Thyroid gland (tissue), 4 donors: ENCODE measurements around the gene SRSF3. TPM values are rescaled to one million over a fixed set of nuclear protein-coding genes. Genes with fewer than 3 reads are reported as not detected.
"Not testable (repeated sequence)": the region's sequence is repeated elsewhere in the genome, so short reads cannot be mapped to it uniquely, and the experiment has no call there.

Experiments
- DNase-seq, 2 donors: peaks; one replicate each; pipeline ENCODE4 v3.0.0-alpha.2; 2019
- H3K27ac ChIP-seq, 3 donors: fragments of 200-600 bp; sonication (generic); 1 replicate in 2 of 3; 2 replicates in 1 of 3; pipeline ENCODE4 v1.5.1; 2016 to 2019; ENCODE audit warnings: mild to moderate bottlenecking in 1 of 3, moderate library complexity in 1 of 3
- H3K27me3 ChIP-seq: fragments of 200-600 bp; sonication (generic); one replicate; pipeline ENCODE4 v1.5.1; 2019
- H3K36me3 ChIP-seq, 2 donors: fragments of 200-600 bp; sonication (generic); one replicate each; pipeline ENCODE4 v1.5.1; 2016 to 2019
- H3K4me1 ChIP-seq, 2 donors: fragments of 200-600 bp; sonication (generic); one replicate each; pipeline ENCODE4 v1.5.1; 2017 to 2019
- H3K4me3 ChIP-seq, 3 donors: fragments of 200-600 bp; sonication (generic); replicated peaks in 1 of 3; 1 replicate in 2 of 3; 2 replicates in 1 of 3; pipeline ENCODE4 v1.5.1; 2016; ENCODE audit warnings: mild to moderate bottlenecking in 1 of 3
- H3K9me3 ChIP-seq: fragments of 200-600 bp; sonication (generic); one replicate; pipeline ENCODE4 v1.5.1; 2017
- CTCF ChIP-seq, 6 experiments: fragments of 200-600 bp in 3 of 6; fragments of 450-650 bp in 3 of 6; sonication (generic) in 3 of 6; IDR thresholded peaks; one replicate each; pipeline ENCODE4 v1.5.1; 2016 to 2019; ENCODE audit warnings: antibody characterized with exemption in 6 of 6, mild to moderate bottlenecking in 2 of 6, inconsistent platforms in 1 of 6, moderate library complexity in 1 of 6
- POLR2A ChIP-seq, 2 donors: fragments of 450-650 bp; IDR thresholded peaks; one replicate each; pipeline ENCODE4 v1.6.1; 2017; ENCODE audit warnings: antibody characterized with exemption in 2 of 2, mild to moderate bottlenecking in 2 of 2, moderate library complexity in 1 of 2
- WGBS, 2 donors: methylation state at CpG; one replicate each; pipeline ENCODE4 v1.1.5; 2017; 5-methylcytosine and 5-hydroxymethylcytosine counted together
- intact Hi-C: fragments of 100-400 bp; cut with DNase I; formaldehyde crosslinking; loops from one replicate; pipeline ENCODE4 v1.15.1; 2023
- total RNA-seq, 4 donors: library from RNA; depleted of rRNA; stranded (reverse); fragments of >200 nt; gene quantifications; one replicate each; pipeline ENCODE4 v1.2.3, GENCODE V29; 2016

Gene SRSF3
- total RNA-seq, 4 donors from 2014 or later = 120 to 287 (median 144) TPM

- no peaks in the 10 kb centered on the region for H3K36me3 ChIP-seq
- 84 to 91% methylated on average over 1 of the region's 1 CpG for WGBS, 2 donors
- H3K4me3 ChIP-seq = no peak overlapping the region
- H3K4me1 ChIP-seq = no peaks in the 10 kb centered on the region
- no peak for DNase-seq
- intact Hi-C loops = no loop called here
- H3K9me3 ChIP-seq = no peaks in the 10 kb centered on the region
- TF ChIP-seq POLR2A (IDR thresholded peaks at IDR 0.05) (no peak), CTCF (IDR thresholded peaks at IDR 0.05) (no peak)
- no peaks in the 10 kb centered on the region for H3K27me3 ChIP-seq
- H3K27ac ChIP-seq = no peak overlapping the region
Observed at GRCh38 chr6:36586606-36587005, 7.6 kb upstream of the SRSF3 start.

GRCh38 chr6:36589025-36589400 is 5.1 kb upstream of the SRSF3 start:
- H3K27me3 ChIP-seq, DNase-seq, H3K36me3 ChIP-seq, H3K9me3 ChIP-seq, H3K27ac ChIP-seq, intact Hi-C loops, H3K4me3 ChIP-seq: not testable (repeated sequence)
- WGBS, 2 donors = 95 to 96% methylated on average over 9 of the region's 9 CpGs
- H3K4me1 ChIP-seq = peaks cover 9 to 13% of the 10 kb centered on the region in 2 donors

GRCh38 chr6:36590237-36590636 is 3.9 kb upstream of the SRSF3 start:
- WGBS, 2 donors = 89 to 91% methylated on average over 1 of the region's 1 CpG
- no peak for DNase-seq
- intact Hi-C loops = loop anchor here (10.0 kb wide), 1 partner anchor 145 kb away; the partner anchor contains the start of genes KCTD20 and PXT1
- no peak overlapping the region for H3K4me3 ChIP-seq
- H3K9me3 ChIP-seq = no peaks in the 10 kb centered on the region
- no peak for TF ChIP-seq POLR2A (IDR thresholded peaks at IDR 0.05)
- TF ChIP-seq CTCF (IDR thresholded peaks at IDR 0.05) = no peak
- H3K36me3 ChIP-seq = no peaks in the 10 kb centered on the region
- H3K27me3 ChIP-seq = no peaks in the 10 kb centered on the region
- no peak overlapping the region for H3K27ac ChIP-seq
- H3K4me1 ChIP-seq = peaks cover 9 to 13% of the 10 kb centered on the region in 2 donors

- peak overlapping the region in 1 of 3 donors; percentile 99 for H3K27ac ChIP-seq
- DNase-seq = no peak
- 84 to 89% methylated on average over 12 of the region's 12 CpGs for WGBS, 2 donors
- H3K4me3 ChIP-seq = no peak overlapping the region
- no peaks in the 10 kb centered on the region for H3K27me3 ChIP-seq
- intact Hi-C loops = loop anchor here (10.0 kb wide), 1 partner anchor 147 kb away; the partner anchor contains the start of genes KCTD20 and PXT1
- TF ChIP-seq POLR2A (IDR thresholded peaks at IDR 0.05) = no peak
- no peak for TF ChIP-seq CTCF (IDR thresholded peaks at IDR 0.05)
- H3K9me3 ChIP-seq = no peaks in the 10 kb centered on the region
- peaks cover 15 to 18% of the 10 kb centered on the region in 2 donors for H3K4me1 ChIP-seq
- H3K36me3 ChIP-seq = peaks cover 5 to 6% of the 10 kb centered on the region in 2 donors
Observed at GRCh38 chr6:36592221-36592655, 1.9 kb upstream of the SRSF3 start.

GRCh38 chr6:36593569-36594028 is 563 bp upstream of the SRSF3 start:
- Histone ChIP-seq H3K36me3 (peaks cover 13 to 19% of the 10 kb centered on the region in 2 donors), H3K27me3 (no peaks in the 10 kb centered on the region), H3K27ac (peak overlapping the region; percentile 98 to 100 (median 99)), H3K4me3 (peak overlapping the region in 2 of 3 donors; percentile 29 to 71), H3K9me3 (no peaks in the 10 kb centered on the region), H3K4me1 (peaks cover 29 to 32% of the 10 kb centered on the region in 2 donors)
- peak; percentile 77 to 78 for DNase-seq
- 3 to 4% methylated on average over 15 of the region's 15 CpGs for WGBS, 2 donors
- no peak for TF ChIP-seq CTCF (IDR thresholded peaks at IDR 0.05)
- no peak for TF ChIP-seq POLR2A (IDR thresholded peaks at IDR 0.05)
- intact Hi-C loops = loop anchor here (10.0 kb wide), 1 partner anchor 149 kb away; the partner anchor contains the start of genes KCTD20 and PXT1
